Hematopoietic multipotent progenitor cell treated with erythropoietin and hydrocortisone succinate and interleukin-3 and kit ligand, for 15 days (in vitro differentiated cells): ENCODE results near the gene TRPM5.

Experiments
- DNase-seq: peaks from one replicate; pipeline ENCODE4 v3.0.0-alpha.2; 2015; ENCODE audit warnings: low spot score

TRPM5 gene

DNA sequence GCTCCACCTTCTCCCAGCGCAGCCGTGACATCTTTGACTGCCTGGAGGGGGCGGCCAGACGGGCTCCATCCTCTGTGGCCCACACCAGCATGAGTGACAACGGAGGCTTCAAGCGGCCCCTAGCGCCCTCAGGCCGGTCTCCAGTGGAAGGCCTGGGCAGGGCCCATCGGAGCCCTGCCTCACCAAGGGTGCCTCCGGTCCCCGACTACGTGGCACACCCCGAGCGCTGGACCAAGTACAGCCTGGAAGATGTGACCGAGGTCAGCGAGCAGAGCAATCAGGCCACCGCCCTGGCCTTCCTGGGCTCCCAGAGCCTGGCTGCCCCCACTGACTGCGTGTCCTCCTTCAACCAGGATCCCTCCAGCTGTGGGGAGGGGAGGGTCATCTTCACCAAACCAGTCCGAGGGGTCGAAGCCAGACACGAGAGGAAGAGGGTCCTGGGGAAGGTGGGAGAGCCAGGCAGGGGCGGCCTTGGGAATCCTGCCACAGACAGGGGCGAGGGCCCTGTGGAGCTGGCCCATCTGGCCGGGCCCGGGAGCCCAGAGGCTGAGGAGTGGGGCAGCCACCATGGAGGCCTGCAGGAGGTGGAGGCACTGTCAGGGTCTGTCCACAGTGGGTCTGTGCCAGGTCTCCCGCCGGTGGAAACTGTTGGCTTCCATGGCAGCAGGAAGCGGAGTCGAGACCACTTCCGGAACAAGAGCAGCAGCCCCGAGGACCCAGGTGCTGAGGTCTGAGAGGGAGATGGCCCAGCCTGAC is 41.2 kb downstream of the TRPM5 start:
- no peak for DNase-seq

DNA sequence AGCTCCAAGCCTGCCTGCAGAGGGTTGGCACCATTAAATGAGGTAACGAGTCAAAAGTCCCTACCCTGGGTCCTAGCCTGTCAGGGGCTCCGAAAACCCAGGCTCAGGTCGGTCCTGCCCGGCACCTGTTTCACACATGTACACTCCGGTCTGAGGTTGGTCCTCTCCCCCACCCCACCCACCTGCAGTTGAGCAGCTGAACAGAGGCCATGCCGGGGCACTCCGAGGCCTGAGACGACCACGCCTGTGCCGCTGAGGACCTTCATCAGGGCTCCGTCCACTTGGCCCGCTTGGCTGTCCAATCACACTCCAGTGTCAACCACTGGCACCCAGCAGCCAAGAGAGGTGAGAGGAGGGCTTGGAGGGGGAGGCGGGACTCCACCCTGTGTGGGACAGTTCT is 42.2 kb downstream of the TRPM5 start:
- DNase-seq, result no peak

DNA sequence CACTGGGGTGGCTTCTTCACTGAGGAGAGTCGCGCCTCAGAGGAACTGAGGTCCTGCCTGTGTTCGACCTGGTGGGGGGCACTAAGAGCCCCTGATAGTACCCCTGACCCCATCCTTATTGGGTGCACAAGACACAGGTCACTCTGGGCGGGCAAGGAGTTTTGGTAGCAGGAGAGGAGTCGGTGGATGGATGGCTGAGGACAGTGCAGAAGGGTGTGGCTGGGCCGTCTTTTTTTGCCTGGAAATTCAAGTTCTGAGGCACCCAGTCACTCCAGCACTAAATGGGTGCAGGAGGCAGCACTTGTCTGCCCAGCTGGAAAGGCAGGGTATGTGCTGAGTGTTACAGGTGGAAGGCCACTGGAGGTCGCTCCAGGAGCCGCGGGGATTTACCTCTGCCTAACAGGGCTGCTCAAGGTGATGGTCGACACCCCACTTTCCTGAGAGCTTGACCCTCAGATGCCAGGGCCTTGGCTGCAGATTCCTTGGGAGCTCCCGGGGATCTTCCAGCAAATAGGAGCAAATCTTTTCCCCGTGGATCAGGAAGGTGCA is 42.8 kb downstream of the TRPM5 start:
- DNase-seq, result no peak

GRCh38 chr11:2400762-2401435 is 43.4 kb downstream of the TRPM5 start:
- DNase-seq, result no peak

DNA sequence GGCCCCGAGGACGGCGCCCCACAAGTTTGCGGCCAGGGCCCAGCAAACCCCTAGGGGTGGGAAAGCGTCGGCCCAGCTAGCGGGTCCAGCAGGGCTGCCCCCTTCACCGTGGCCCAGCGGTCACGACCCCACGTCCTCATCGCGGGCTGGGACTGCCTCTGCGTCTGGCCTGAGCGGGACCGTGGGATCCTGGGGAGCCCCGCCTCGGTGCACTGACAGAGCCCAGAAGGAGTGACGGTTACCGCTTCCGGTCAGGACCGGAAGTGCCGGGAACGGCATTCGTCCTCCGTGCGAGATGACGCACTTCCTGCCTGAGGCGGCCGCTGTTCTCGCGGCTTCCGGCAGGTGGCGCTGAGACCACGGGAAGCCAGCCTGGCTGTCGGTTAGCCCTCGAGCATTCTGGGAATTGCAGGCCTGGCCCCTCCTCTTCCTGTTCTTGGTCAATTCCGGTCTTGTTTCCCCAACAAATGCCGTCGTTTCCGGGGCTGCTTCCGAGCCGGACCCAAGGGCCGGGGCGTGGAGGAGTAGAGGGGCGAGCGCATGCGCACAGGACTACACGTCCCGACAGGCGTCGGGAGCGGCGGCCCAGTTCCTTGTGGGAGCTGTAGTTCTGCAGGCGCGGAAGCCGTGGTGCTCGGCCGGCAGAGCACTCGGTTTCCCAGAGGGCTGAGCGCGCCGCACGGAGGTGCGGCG is 44.1 kb downstream of the TRPM5 start, which contains the start of gene TSSC4:
TSSC4 (plus strand) TSS at position 682 of the 693 bp plus-strand sequence. CDS start 1,884 bp downstream, outside the sequence.
- peak; percentile 100 for DNase-seq

DNA sequence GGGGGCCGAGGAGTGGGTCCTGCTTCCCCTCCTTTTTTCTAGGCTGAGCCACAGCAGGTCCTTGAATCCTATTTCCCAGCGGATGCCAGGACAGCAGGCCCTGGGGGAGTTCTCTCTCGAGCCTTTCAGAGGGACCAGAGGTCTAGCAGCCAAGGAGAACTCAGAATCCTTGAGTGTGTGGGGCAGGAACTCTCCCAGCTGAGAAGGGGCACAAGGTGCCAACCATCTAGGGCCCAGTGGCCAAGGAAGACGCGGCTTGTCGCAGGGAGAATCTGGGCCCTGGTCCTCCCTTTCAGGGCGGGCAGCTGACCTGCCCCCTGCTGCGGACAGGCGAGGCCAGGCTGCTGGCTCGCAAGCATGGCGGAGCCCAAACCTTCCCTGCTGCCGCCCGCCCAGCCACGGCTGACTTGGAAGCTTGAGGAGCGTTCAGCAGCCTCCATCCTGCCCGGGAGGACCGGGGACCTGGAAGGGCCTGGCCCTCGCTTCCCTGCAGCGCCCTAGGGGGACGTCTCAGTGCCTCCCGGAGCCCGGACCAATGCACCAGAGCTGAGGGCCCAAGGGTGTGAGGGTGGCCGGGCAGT is 44.7 kb downstream of the TRPM5 start:
- DNase-seq, result no peak

- DNase-seq, result no peak
Measured at GRCh38 chr11:2398664-2399355, 45.5 kb downstream of the TRPM5 start.

- no peak for DNase-seq
Measured at GRCh38 chr11:2397005-2397404, 47.3 kb downstream of the TRPM5 start.

GRCh38 chr11:2396471-2396870 is 47.8 kb downstream of the TRPM5 start:
- DNase-seq, result no peak

DNA sequence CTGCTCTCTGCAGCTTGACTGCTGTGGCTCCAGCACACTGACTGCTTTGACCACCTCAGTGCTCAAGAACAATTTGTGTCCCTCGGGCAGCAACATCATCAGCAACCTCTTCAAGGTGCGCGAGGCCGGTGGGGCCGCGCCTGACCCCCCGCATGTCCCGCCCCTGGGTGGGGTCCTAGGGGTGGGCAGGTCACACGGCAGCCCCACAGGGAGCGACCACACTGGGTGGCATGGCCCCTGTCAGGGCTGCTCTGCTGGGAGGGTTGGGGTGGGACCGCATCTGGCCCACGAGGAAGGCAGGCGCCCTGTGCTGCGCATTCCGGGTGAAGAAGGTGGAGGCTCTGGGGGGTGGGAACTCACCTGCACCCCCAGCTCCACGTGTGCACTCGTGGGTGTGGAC is 48.5 kb downstream of the TRPM5 start:
- DNase-seq, result no peak

DNA sequence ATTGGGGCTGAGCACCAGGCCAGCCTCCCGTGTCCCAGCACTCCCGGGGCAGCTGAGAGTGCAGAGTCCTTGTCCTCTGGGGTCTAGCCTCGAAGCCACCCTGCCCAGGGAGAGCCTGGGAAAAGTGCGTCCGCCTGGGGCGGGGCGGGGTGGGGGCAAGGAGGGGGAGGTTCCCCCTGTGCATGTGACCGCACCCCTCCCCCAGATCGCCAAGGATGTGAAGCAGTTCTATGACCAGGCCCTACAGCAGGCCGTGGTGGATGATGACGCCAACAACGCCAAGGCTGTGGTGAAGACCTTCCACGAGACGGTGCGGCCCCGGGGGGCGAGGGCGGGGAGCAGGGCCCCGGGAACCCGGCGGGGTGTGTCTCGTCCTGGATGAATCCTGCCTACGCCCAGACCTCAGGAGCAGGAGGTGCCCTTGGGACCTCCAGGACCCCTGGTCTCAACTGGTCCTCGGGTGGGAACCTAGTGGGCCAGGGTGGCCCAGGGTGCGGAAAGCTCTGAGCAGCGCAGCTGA is 49.0 kb downstream of the TRPM5 start:
- no peak for DNase-seq

- no peak for DNase-seq
Measured at GRCh38 chr11:2394818-2395105, 49.6 kb downstream of the TRPM5 start.
